ENCODE results near the gene PPP2R3C.
"Not testable (repeated sequence)": the region's sequence is repeated elsewhere in the genome, so short reads cannot be mapped to it uniquely, and the experiment has no call there.

PPP2R3C gene

GRCh38 chr14:35051796-35052195 is 70.0 kb downstream of the PPP2R3C start:
- H3K4me3 ChIP-seq (ENCODE audit: low read depth, low read length): no peak overlapping the region
- no peaks in the 10 kb centered on the region for H3K4me1 ChIP-seq (ENCODE audit: control insufficient read depth, insufficient read depth, low read length)
- H3K9me3 ChIP-seq (ENCODE audit: control insufficient read depth, insufficient read depth, low read depth, low read length): no peaks in the 10 kb centered on the region
- peaks cover 15% of the 10 kb centered on the region for H3K36me3 ChIP-seq (ENCODE audit: control insufficient read depth, insufficient read depth, low read length)
- H3K27ac ChIP-seq (ENCODE audit: low read depth, low read length): no peak overlapping the region
- no peak overlapping the region for H3K9ac ChIP-seq (ENCODE audit: low read length)
- no peaks in the 10 kb centered on the region for H3K27me3 ChIP-seq (ENCODE audit: control insufficient read depth, insufficient read depth, low read length)

GRCh38 chr14:35050652-35051051 is 71.1 kb downstream of the PPP2R3C start:
- Histone ChIP-seq H3K27ac (ENCODE audit: low read depth, low read length) (no peak overlapping the region), H3K9me3 (ENCODE audit: control insufficient read depth, insufficient read depth, low read depth, low read length) (no peaks in the 10 kb centered on the region), H3K4me3 (ENCODE audit: low read depth, low read length) (no peak overlapping the region), H3K27me3 (ENCODE audit: control insufficient read depth, insufficient read depth, low read length) (no peaks in the 10 kb centered on the region), H3K36me3 (ENCODE audit: control insufficient read depth, insufficient read depth, low read length) (peaks cover 12% of the 10 kb centered on the region), H3K9ac (ENCODE audit: low read length) (no peak overlapping the region), H3K4me1 (ENCODE audit: control insufficient read depth, insufficient read depth, low read length) (no peaks in the 10 kb centered on the region)

GRCh38 chr14:35047976-35048513 is 73.7 kb downstream of the PPP2R3C start:
- Histone ChIP-seq H3K27me3 (ENCODE audit: control insufficient read depth, insufficient read depth, low read length) (no peaks in the 10 kb centered on the region), H3K27ac (ENCODE audit: low read depth, low read length) (no peak overlapping the region), H3K4me1 (ENCODE audit: control insufficient read depth, insufficient read depth, low read length) (no peaks in the 10 kb centered on the region), H3K4me3 (ENCODE audit: low read depth, low read length) (no peak overlapping the region), H3K36me3 (ENCODE audit: control insufficient read depth, insufficient read depth, low read length) (peaks cover 8% of the 10 kb centered on the region), H3K9me3 (ENCODE audit: control insufficient read depth, insufficient read depth, low read depth, low read length) (no peaks in the 10 kb centered on the region), H3K9ac (ENCODE audit: low read length) (no peak overlapping the region)

GRCh38 chr14:35046751-35047536 is 74.8 kb downstream of the PPP2R3C start:
- peak overlapping the region; percentile 22; the same call in 1 of the 2 replicates for H3K27ac ChIP-seq (ENCODE audit: low read depth, low read length)
- no peaks in the 10 kb centered on the region for H3K27me3 ChIP-seq (ENCODE audit: control insufficient read depth, insufficient read depth, low read length)
- peak overlapping the region; percentile 83 for H3K4me3 ChIP-seq (ENCODE audit: low read depth, low read length)
- peak overlapping the region; percentile 78 for H3K9ac ChIP-seq (ENCODE audit: low read length)
- no peaks in the 10 kb centered on the region for H3K9me3 ChIP-seq (ENCODE audit: control insufficient read depth, insufficient read depth, low read depth, low read length)
- peaks cover 7% of the 10 kb centered on the region for H3K36me3 ChIP-seq (ENCODE audit: control insufficient read depth, insufficient read depth, low read length)
- H3K4me1 ChIP-seq (ENCODE audit: control insufficient read depth, insufficient read depth, low read length): no peaks in the 10 kb centered on the region

GRCh38 chr14:35046048-35046750 is 75.6 kb downstream of the PPP2R3C start, which contains the start of gene FAM177A1:
Gene FAM177A1 (plus strand): TSS chr14:35046272. CDS start chr14:35046464, 192 bp downstream.
- peaks cover 7% of the 10 kb centered on the region for H3K36me3 ChIP-seq (ENCODE audit: control insufficient read depth, insufficient read depth, low read length)
- H3K9me3 ChIP-seq (ENCODE audit: control insufficient read depth, insufficient read depth, low read depth, low read length): no peaks in the 10 kb centered on the region
- peak within 1 kb of the TSS; percentile 78 for H3K9ac ChIP-seq (ENCODE audit: low read length)
- peak within 1 kb of the TSS; percentile 83 for H3K4me3 ChIP-seq (ENCODE audit: low read depth, low read length)
- H3K27ac ChIP-seq (ENCODE audit: low read depth, low read length): peak within 1 kb of the TSS; percentile 22; the same call in 1 of the 2 replicates
- no peaks in the 10 kb centered on the region for H3K4me1 ChIP-seq (ENCODE audit: control insufficient read depth, insufficient read depth, low read length)
- H3K27me3 ChIP-seq (ENCODE audit: control insufficient read depth, insufficient read depth, low read length): no peaks in the 10 kb centered on the region

GRCh38 chr14:35045798-35046047 is 76.1 kb downstream of the PPP2R3C start:
- Histone ChIP-seq H3K4me1 (ENCODE audit: control insufficient read depth, insufficient read depth, low read length) (no peaks in the 10 kb centered on the region), H3K9me3 (ENCODE audit: control insufficient read depth, insufficient read depth, low read depth, low read length) (no peaks in the 10 kb centered on the region), H3K27me3 (ENCODE audit: control insufficient read depth, insufficient read depth, low read length) (no peaks in the 10 kb centered on the region), H3K9ac (ENCODE audit: low read length) (peak overlapping the region; percentile 73), H3K4me3 (ENCODE audit: low read depth, low read length) (peak overlapping the region; percentile 83), H3K27ac (ENCODE audit: low read depth, low read length) (0 out of 2 replicates have a peak overlapping the region, but pooled peaks have one; percentile 22), H3K36me3 (ENCODE audit: control insufficient read depth, insufficient read depth, low read length) (peaks cover 6% of the 10 kb centered on the region)

GRCh38 chr14:35044939-35045797 is 76.6 kb downstream of the PPP2R3C start:
- Histone ChIP-seq H3K27me3 (ENCODE audit: control insufficient read depth, insufficient read depth, low read length) (no peaks in the 10 kb centered on the region), H3K27ac (ENCODE audit: low read depth, low read length) (0 out of 2 replicates have a peak overlapping the region, but pooled peaks have one; percentile 22), H3K9me3 (ENCODE audit: control insufficient read depth, insufficient read depth, low read depth, low read length) (no peaks in the 10 kb centered on the region), H3K36me3 (ENCODE audit: control insufficient read depth, insufficient read depth, low read length) (peaks cover 4% of the 10 kb centered on the region), H3K4me3 (ENCODE audit: low read depth, low read length) (peak overlapping the region; percentile 83), H3K9ac (ENCODE audit: low read length) (peak overlapping the region; percentile 73), H3K4me1 (ENCODE audit: control insufficient read depth, insufficient read depth, low read length) (no peaks in the 10 kb centered on the region)

- no peaks in the 10 kb centered on the region for H3K36me3 ChIP-seq (ENCODE audit: control insufficient read depth, insufficient read depth, low read length)
- no peak overlapping the region for H3K4me3 ChIP-seq (ENCODE audit: low read depth, low read length)
- no peaks in the 10 kb centered on the region for H3K4me1 ChIP-seq (ENCODE audit: control insufficient read depth, insufficient read depth, low read length)
- H3K9me3 ChIP-seq (ENCODE audit: control insufficient read depth, insufficient read depth, low read depth, low read length): no peaks in the 10 kb centered on the region
- no peak overlapping the region for H3K9ac ChIP-seq (ENCODE audit: low read length)
- H3K27ac ChIP-seq (ENCODE audit: low read depth, low read length): no peak overlapping the region
- H3K27me3 ChIP-seq (ENCODE audit: control insufficient read depth, insufficient read depth, low read length): no peaks in the 10 kb centered on the region
These were observed 78.7 kb downstream of the PPP2R3C start for GRCh38 chr14:35043046-35043445.

- Histone ChIP-seq H3K27me3 (ENCODE audit: control insufficient read depth, insufficient read depth, low read length) (no peaks in the 10 kb centered on the region), H3K9me3 (ENCODE audit: control insufficient read depth, insufficient read depth, low read depth, low read length) (no peaks in the 10 kb centered on the region), H3K4me3 (ENCODE audit: low read depth, low read length) (no peak overlapping the region), H3K27ac (ENCODE audit: low read depth, low read length) (no peak overlapping the region), H3K4me1 (ENCODE audit: control insufficient read depth, insufficient read depth, low read length) (no peaks in the 10 kb centered on the region), H3K9ac (ENCODE audit: low read length) (no peak overlapping the region), H3K36me3 (ENCODE audit: control insufficient read depth, insufficient read depth, low read length) (no peaks in the 10 kb centered on the region)
These were observed 79.2 kb downstream of the PPP2R3C start for GRCh38 chr14:35042632-35043031.

GRCh38 chr14:35038312-35038711 is 83.5 kb downstream of the PPP2R3C start:
- not testable (repeated sequence) for H3K36me3 ChIP-seq (ENCODE audit: control insufficient read depth, insufficient read depth, low read length); H3K9ac ChIP-seq (ENCODE audit: low read length); H3K4me1 ChIP-seq (ENCODE audit: control insufficient read depth, insufficient read depth, low read length); H3K27ac ChIP-seq (ENCODE audit: low read depth, low read length); H3K4me3 ChIP-seq (ENCODE audit: low read depth, low read length); H3K27me3 ChIP-seq (ENCODE audit: control insufficient read depth, insufficient read depth, low read length)
- H3K9me3 ChIP-seq (ENCODE audit: control insufficient read depth, insufficient read depth, low read depth, low read length): peaks cover 22% of the 10 kb centered on the region

Measured in HUES6 (cell line).